Measurements from ENCODE around the gene IRS2.

DNA sequence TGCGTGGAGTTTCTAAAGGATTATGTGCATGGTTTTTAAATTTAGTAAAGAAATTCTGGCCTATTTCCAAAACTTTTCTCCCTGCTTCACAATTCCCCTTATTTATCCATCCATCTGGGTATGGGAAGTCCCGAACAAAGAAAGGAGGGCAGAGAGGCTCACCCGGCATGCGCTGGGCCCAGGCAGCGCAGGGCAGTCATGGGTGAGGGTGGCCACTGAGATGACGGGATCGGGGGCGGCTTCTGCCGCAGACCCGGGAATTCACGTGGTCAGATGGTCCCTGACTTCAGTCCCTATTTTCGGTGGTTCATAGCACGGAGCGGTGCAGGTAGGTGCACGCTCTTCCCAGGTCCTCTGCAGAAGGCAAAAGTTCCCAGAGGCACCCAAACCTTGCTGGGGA is 14.5 kb downstream of the IRS2 start:
- no peak for TF ChIP-seq RFX5 (IDR thresholded peaks at IDR 0.05; ENCODE audit: low read length)
- no peak for TF ChIP-seq MEF2A (IDR thresholded peaks at IDR 0.05; ENCODE audit: borderline replicate concordance, low read depth)
- no peak for TF ChIP-seq POLR2AphosphoS5 (IDR thresholded peaks at IDR 0.05; ENCODE audit: low read depth, low read length)
- TF ChIP-seq, protein P1, sequence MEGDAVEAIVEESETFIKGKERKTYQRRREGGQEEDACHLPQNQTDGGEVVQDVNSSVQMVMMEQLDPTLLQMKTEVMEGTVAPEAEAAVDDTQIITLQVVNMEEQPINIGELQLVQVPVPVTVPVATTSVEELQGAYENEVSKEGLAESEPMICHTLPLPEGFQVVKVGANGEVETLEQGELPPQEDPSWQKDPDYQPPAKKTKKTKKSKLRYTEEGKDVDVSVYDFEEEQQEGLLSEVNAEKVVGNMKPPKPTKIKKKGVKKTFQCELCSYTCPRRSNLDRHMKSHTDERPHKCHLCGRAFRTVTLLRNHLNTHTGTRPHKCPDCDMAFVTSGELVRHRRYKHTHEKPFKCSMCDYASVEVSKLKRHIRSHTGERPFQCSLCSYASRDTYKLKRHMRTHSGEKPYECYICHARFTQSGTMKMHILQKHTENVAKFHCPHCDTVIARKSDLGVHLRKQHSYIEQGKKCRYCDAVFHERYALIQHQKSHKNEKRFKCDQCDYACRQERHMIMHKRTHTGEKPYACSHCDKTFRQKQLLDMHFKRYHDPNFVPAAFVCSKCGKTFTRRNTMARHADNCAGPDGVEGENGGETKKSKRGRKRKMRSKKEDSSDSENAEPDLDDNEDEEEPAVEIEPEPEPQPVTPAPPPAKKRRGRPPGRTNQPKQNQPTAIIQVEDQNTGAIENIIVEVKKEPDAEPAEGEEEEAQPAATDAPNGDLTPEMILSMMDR (IDR thresholded peaks at IDR 0.05) = no peak
- no peak for TF ChIP-seq YY1 (IDR thresholded peaks at IDR 0.05; ENCODE audit: low read depth)

All from SK-N-SH (cell line).